Smooth muscle cell (in vitro differentiated cells): ENCODE data around the gene LIAS. TPM values are rescaled to one million over a fixed set of nuclear protein-coding genes. Genes with fewer than 3 reads are reported as not detected.

Experiments used
- DNase-seq: peaks from one replicate; lab custom pipeline; 2025; ENCODE audit not compliant: unreplicated experiment; lab: John Stamatoyannopoulos, UW
- H2AFZ ChIP-seq: fragments of 200-600 bp; sonication (generic); 2 replicates; pipeline ENCODE4 v1.6.0; 2016; ENCODE audit warnings: antibody characterized with exemption, low read depth, mild to moderate bottlenecking
- H3F3A ChIP-seq: fragments of 200-600 bp; sonication (generic); 2 replicates; pipeline ENCODE4 v1.6.0; 2017; ENCODE audit warnings: antibody characterized with exemption, low read depth
- H3K27ac ChIP-seq: fragments of 200-600 bp; sonication (generic); 2 replicates; pipeline ENCODE4 v1.5.1; 2016; ENCODE audit warnings: low read depth, mild to moderate bottlenecking
- H3K27me3 ChIP-seq: fragments of 200-600 bp; sonication (generic); 2 replicates; pipeline ENCODE4 v1.6.1; 2016; ENCODE audit warnings: low read depth, mild to moderate bottlenecking
- H3K36me3 ChIP-seq: fragments of 200-600 bp; sonication (generic); 2 replicates; pipeline ENCODE4 v1.5.1; 2016; ENCODE audit warnings: low read depth
- H3K4me1 ChIP-seq: fragments of 200-600 bp; sonication (generic); 2 replicates; pipeline ENCODE4 v1.5.1; 2016; ENCODE audit warnings: low read depth
- H3K4me2 ChIP-seq: fragments of 200-600 bp; sonication (generic); 2 replicates; pipeline ENCODE4 v1.6.0; 2016; ENCODE audit warnings: mild to moderate bottlenecking
- H3K4me3 ChIP-seq: fragments of 200-600 bp; sonication (generic); 2 replicates; pipeline ENCODE4 v1.5.1; 2016; ENCODE audit warnings: mild to moderate bottlenecking
- H3K79me2 ChIP-seq: fragments of 200-600 bp; sonication (generic); 2 replicates; pipeline ENCODE4 v1.6.0; 2016; ENCODE audit warnings: low read depth, mild to moderate bottlenecking
- H3K9ac ChIP-seq: fragments of 200-600 bp; sonication (generic); 2 replicates; pipeline ENCODE4 v1.6.0; 2016; ENCODE audit warnings: low read depth
- H3K9me3 ChIP-seq: fragments of 200-600 bp; sonication (generic); replicated peaks from 2 replicates; pipeline ENCODE4 v1.5.1; 2016; ENCODE audit warnings: low read depth
- H4K20me1 ChIP-seq: fragments of 200-600 bp; sonication (generic); 2 replicates; pipeline ENCODE4 v1.6.0; 2016; ENCODE audit warnings: low read depth
- WGBS: methylation state at CpG from one replicate; pipeline ENCODE4 v1.1.7; 2016; ENCODE audit warnings: low lambda C conversion rate; 5-methylcytosine and 5-hydroxymethylcytosine counted together
- polyA plus RNA-seq: library from polyadenylated mRNA; unstranded; fragments of >200 nt; fragmentation: Nextera tagmentation; extraction: Ambion mirVana; gene quantifications from 2 replicates; pipeline ENCODE4 v1.2.1, GENCODE V29; 2016
- total RNA-seq: library from RNA; depleted of rRNA; stranded (reverse); fragments of >200 nt; gene quantifications from 2 replicates; pipeline ENCODE4 v1.2.3, GENCODE V29; 2014
- TF ChIP-seq, protein P1 (sequence below): fragments of 200-600 bp; sonication (generic); IDR thresholded peaks from 2 replicates; pipeline ENCODE4 v1.5.1; 2017; ENCODE audit warnings: borderline replicate concordance, mild to moderate bottlenecking, antibody characterized with exemption; ENCODE audit not compliant: insufficient read depth, poor library complexity, severe bottlenecking

Gene LIAS
- total and polyA plus RNA-seq, 2 experiments from 2014 or later = 6.6 to 10.5 TPM

DNA sequence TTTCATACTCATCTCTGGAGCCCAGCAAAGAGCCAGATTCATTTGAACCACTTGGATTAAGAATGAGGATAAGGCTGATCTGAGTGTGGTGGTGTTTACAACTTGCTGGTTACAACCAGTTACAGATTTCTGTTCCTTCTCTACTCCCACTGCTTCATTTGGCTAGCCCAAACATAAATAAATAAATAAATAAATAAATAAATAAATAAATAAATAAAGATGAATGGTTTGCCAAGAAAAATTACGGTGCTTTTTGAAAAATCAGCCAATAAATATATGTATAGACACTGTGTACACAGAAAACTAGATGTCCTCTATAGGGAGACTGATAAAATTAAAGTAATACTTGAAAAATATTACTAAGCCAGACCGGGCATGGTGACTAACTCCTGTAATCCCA, 17.3 kb upstream of the LIAS start:
- H4K20me1 ChIP-seq = no peaks in the 10 kb centered on the region
- no peak for DNase-seq
- H3F3A ChIP-seq = no peaks in the 10 kb centered on the region
- TF ChIP-seq, protein P1, sequence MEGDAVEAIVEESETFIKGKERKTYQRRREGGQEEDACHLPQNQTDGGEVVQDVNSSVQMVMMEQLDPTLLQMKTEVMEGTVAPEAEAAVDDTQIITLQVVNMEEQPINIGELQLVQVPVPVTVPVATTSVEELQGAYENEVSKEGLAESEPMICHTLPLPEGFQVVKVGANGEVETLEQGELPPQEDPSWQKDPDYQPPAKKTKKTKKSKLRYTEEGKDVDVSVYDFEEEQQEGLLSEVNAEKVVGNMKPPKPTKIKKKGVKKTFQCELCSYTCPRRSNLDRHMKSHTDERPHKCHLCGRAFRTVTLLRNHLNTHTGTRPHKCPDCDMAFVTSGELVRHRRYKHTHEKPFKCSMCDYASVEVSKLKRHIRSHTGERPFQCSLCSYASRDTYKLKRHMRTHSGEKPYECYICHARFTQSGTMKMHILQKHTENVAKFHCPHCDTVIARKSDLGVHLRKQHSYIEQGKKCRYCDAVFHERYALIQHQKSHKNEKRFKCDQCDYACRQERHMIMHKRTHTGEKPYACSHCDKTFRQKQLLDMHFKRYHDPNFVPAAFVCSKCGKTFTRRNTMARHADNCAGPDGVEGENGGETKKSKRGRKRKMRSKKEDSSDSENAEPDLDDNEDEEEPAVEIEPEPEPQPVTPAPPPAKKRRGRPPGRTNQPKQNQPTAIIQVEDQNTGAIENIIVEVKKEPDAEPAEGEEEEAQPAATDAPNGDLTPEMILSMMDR = no peak
- H3K9me3 ChIP-seq = no peaks in the 10 kb centered on the region
- H3K4me2 ChIP-seq = no peak overlapping the region
- no peaks in the 10 kb centered on the region for H3K4me1 ChIP-seq
- H3K27ac ChIP-seq = no peak overlapping the region
- no peak overlapping the region for H3K4me3 ChIP-seq
- H3K79me2 ChIP-seq = no peaks in the 10 kb centered on the region
- peaks cover 5% of the 10 kb centered on the region for H3K27me3 ChIP-seq
- 89% methylated on average over 2 of the region's 2 CpGs for WGBS
- H3K36me3 ChIP-seq = no peaks in the 10 kb centered on the region
- H2AFZ ChIP-seq = no peak overlapping the region
- no peak overlapping the region for H3K9ac ChIP-seq

GRCh38 chr4:39442998-39443397, 15.9 kb upstream of the LIAS start:
- Histone ChIP-seq H3K36me3 (no peaks in the 10 kb centered on the region), H3K9me3 (no peaks in the 10 kb centered on the region), H3K9ac (no peak overlapping the region), H3K27me3 (no peaks in the 10 kb centered on the region), H4K20me1 (no peaks in the 10 kb centered on the region), H3K79me2 (no peaks in the 10 kb centered on the region), H3F3A (peaks cover 1% of the 10 kb centered on the region), H3K4me1 (no peaks in the 10 kb centered on the region), H3K4me3 (no peak overlapping the region), H3K4me2 (no peak overlapping the region), H2AFZ (no peak overlapping the region), H3K27ac (no peak overlapping the region)
- TF ChIP-seq, protein P1 = no peak
- 86% methylated on average over 4 of the region's 4 CpGs for WGBS
- DNase-seq = no peak

DNA sequence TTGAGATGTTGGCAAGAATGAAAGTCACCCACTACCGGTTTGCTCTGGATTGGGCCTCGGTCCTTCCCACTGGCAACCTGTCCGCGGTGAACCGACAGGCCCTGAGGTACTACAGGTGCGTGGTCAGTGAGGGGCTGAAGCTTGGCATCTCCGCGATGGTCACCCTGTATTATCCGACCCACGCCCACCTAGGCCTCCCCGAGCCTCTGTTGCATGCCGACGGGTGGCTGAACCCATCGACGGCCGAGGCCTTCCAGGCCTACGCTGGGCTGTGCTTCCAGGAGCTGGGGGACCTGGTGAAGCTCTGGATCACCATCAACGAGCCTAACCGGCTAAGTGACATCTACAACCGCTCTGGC, 12.4 kb upstream of the LIAS start:
- H3K4me1 ChIP-seq = no peaks in the 10 kb centered on the region
- H3K36me3 ChIP-seq = no peaks in the 10 kb centered on the region
- H4K20me1 ChIP-seq = peaks cover 18% of the 10 kb centered on the region
- 85% methylated on average over 20 of the region's 20 CpGs for WGBS
- peak overlapping the region; percentile 77 for H3K4me2 ChIP-seq
- H3K4me3 ChIP-seq = peak overlapping the region; percentile 33
- no peaks in the 10 kb centered on the region for H3K9me3 ChIP-seq
- no peak overlapping the region for H2AFZ ChIP-seq
- DNase-seq = no peak
- TF ChIP-seq, protein P1 = no peak
- H3K27ac ChIP-seq = no peak overlapping the region
- H3F3A ChIP-seq = peaks cover 22% of the 10 kb centered on the region
- H3K27me3 ChIP-seq = no peaks in the 10 kb centered on the region
- no peaks in the 10 kb centered on the region for H3K79me2 ChIP-seq
- no peak overlapping the region for H3K9ac ChIP-seq

DNA sequence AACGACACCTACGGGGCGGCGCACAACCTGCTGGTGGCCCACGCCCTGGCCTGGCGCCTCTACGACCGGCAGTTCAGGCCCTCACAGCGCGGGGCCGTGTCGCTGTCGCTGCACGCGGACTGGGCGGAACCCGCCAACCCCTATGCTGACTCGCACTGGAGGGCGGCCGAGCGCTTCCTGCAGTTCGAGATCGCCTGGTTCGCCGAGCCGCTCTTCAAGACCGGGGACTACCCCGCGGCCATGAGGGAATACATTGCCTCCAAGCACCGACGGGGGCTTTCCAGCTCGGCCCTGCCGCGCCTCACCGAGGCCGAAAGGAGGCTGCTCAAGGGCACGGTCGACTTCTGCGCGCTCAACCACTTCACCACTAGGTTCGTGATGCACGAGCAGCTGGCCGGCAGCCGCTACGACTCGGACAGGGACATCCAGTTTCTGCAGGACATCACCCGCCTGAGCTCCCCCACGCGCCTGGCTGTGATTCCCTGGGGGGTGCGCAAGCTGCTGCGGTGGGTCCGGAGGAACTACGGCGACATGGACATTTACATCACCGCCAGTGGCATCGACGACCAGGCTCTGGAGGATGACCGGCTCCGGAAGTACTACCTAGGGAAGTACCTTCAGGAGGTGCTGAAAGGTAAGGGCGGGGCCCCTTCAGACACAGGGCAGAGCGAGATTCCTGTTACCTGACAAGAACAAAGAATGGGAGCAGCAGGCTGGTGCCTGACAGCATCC, 11.8 kb upstream of the LIAS start:
- H3K27ac ChIP-seq = no peak overlapping the region
- DNase-seq = no peak
- H3F3A ChIP-seq = peaks cover 27% of the 10 kb centered on the region
- H4K20me1 ChIP-seq = peaks cover 23% of the 10 kb centered on the region
- no peaks in the 10 kb centered on the region for H3K27me3 ChIP-seq
- TF ChIP-seq, protein P1 = no peak
- no peak overlapping the region for H3K9ac ChIP-seq
- peak overlapping the region; percentile 33 for H3K4me3 ChIP-seq
- no peaks in the 10 kb centered on the region for H3K9me3 ChIP-seq
- 29% methylated on average over 61 of the region's 61 CpGs for WGBS
- peak overlapping the region; percentile 77 for H3K4me2 ChIP-seq
- no peaks in the 10 kb centered on the region for H3K79me2 ChIP-seq
- H3K36me3 ChIP-seq = no peaks in the 10 kb centered on the region
- no peaks in the 10 kb centered on the region for H3K4me1 ChIP-seq
- no peak overlapping the region for H2AFZ ChIP-seq
